ENCODE measurements around the gene PODN. TPM values are rescaled to one million over a fixed set of nuclear protein-coding genes. Genes with fewer than 3 reads are reported as not detected.

PODN gene
- total RNA-seq, 1 donor from 2014 or later = 0.53 TPM

- FAIRE-seq = no peak
- TF ChIP-seq CTCF (IDR thresholded peaks at IDR 0.05; ENCODE audit: insufficient read depth, low read length, severe bottlenecking) = no peak
- Histone ChIP-seq H3K27me3 (ENCODE audit: control insufficient read depth, insufficient read depth, low read length) (no peaks in the 10 kb centered on the region), H3K36me3 (ENCODE audit: control insufficient read depth, insufficient read depth, low read length) (no peaks in the 10 kb centered on the region), H3K4me3 (ENCODE audit: low read depth, low read length) (no peak overlapping the region)
- DNase-seq (ENCODE audit: low read depth) = no peak
These were observed 27.6 kb downstream of the PODN start for GRCh38 chr1:53089478-53090226.

GRCh38 chr1:53090227-53091147 is 28.5 kb downstream of the PODN start:
- no peaks in the 10 kb centered on the region for H3K36me3 ChIP-seq (ENCODE audit: control insufficient read depth, insufficient read depth, low read length)
- TF ChIP-seq CTCF (IDR thresholded peaks at IDR 0.05; ENCODE audit: insufficient read depth, low read length, severe bottlenecking) = no peak
- no peak for FAIRE-seq

GRCh38 chr1:53091841-53092645 is 30.0 kb downstream of the PODN start:
- DNase-seq (ENCODE audit: low read depth) (no peak), FAIRE-seq (no peak)
- H3K36me3 ChIP-seq (ENCODE audit: control insufficient read depth, insufficient read depth, low read length) = no peaks in the 10 kb centered on the region
- H3K27me3 ChIP-seq (ENCODE audit: control insufficient read depth, insufficient read depth, low read length) = no peaks in the 10 kb centered on the region
- TF ChIP-seq CTCF (IDR thresholded peaks at IDR 0.05; ENCODE audit: insufficient read depth, low read length, severe bottlenecking) = no peak
- no peak overlapping the region for H3K4me3 ChIP-seq (ENCODE audit: low read depth, low read length)

More at GRCh38 chr1:53090227-53091147, 28.5 kb downstream of the PODN start:
- no peak overlapping the region for H3K4me3 ChIP-seq (ENCODE audit: low read depth, low read length)
- no peaks in the 10 kb centered on the region for H3K27me3 ChIP-seq (ENCODE audit: control insufficient read depth, insufficient read depth, low read length)
- no peak for DNase-seq (ENCODE audit: low read depth)

GRCh38 chr1:53092659-53093450 is 30.8 kb downstream of the PODN start:
- Histone ChIP-seq H3K27me3 (ENCODE audit: control insufficient read depth, insufficient read depth, low read length) (no peaks in the 10 kb centered on the region), H3K36me3 (ENCODE audit: control insufficient read depth, insufficient read depth, low read length) (no peaks in the 10 kb centered on the region), H3K4me3 (ENCODE audit: low read depth, low read length) (no peak overlapping the region)
- no peak for DNase-seq (ENCODE audit: low read depth)
- no peak for TF ChIP-seq CTCF (IDR thresholded peaks at IDR 0.05; ENCODE audit: insufficient read depth, low read length, severe bottlenecking)
- no peak for FAIRE-seq

GRCh38 chr1:53093451-53093754 is 31.4 kb downstream of the PODN start:
- no peaks in the 10 kb centered on the region for H3K36me3 ChIP-seq (ENCODE audit: control insufficient read depth, insufficient read depth, low read length)
- DNase-seq (ENCODE audit: low read depth) = no peak
- H3K27me3 ChIP-seq (ENCODE audit: control insufficient read depth, insufficient read depth, low read length) = no peaks in the 10 kb centered on the region
- no peak for TF ChIP-seq CTCF (IDR thresholded peaks at IDR 0.05; ENCODE audit: insufficient read depth, low read length, severe bottlenecking)
- no peak for FAIRE-seq
- no peak overlapping the region for H3K4me3 ChIP-seq (ENCODE audit: low read depth, low read length)
